Lower lobe of right lung (tissue), 2 donors: ENCODE measurements around the gene IMMP1L. TPM values are rescaled to one million over a fixed set of nuclear protein-coding genes. Genes with fewer than 3 reads are reported as not detected.

Experiments used
- ATAC-seq, 2 donors: fragments of 200-7000 bp; cut with Tn5 transposase; one replicate each; pipeline ENCODE4 v1.9.1; 2020 to 2022; ENCODE audit warnings: mild to moderate bottlenecking in 2 of 2, moderate library complexity in 2 of 2
- DNase-seq: peaks from one replicate; pipeline ENCODE4 v3.0.0-alpha.2; 2020
- H3K27ac ChIP-seq: fragments of 200-600 bp; one replicate; pipeline ENCODE4 v1.8.0; 2022
- H3K27me3 ChIP-seq: fragments of 200-600 bp; one replicate; pipeline ENCODE4 v1.8.0; 2022; ENCODE audit warnings: low read depth
- H3K36me3 ChIP-seq: fragments of 200-600 bp; one replicate; pipeline ENCODE4 v1.8.0; 2022; ENCODE audit warnings: mild to moderate bottlenecking
- H3K4me1 ChIP-seq: fragments of 200-600 bp; one replicate; pipeline ENCODE4 v1.8.0; 2022
- H3K4me3 ChIP-seq: fragments of 200-600 bp; one replicate; pipeline ENCODE4 v1.8.0; 2022; ENCODE audit warnings: mild to moderate bottlenecking
- H3K9me3 ChIP-seq: fragments of 200-600 bp; one replicate; pipeline ENCODE4 v1.8.0; 2022
- CTCF ChIP-seq: fragments of 200-600 bp; IDR thresholded peaks from one replicate; pipeline ENCODE4 v1.8.0; 2022; ENCODE audit warnings: antibody characterized with exemption, mild to moderate bottlenecking
- intact Hi-C: fragments of 100-400 bp; cut with DNase I; formaldehyde crosslinking; loops from one replicate; pipeline ENCODE4 v1.11.0; 2022
- total RNA-seq: library from RNA; stranded (reverse); fragmentation: NEBNext Ultra II Directional; extraction: Animal tissue kit (Norgen Biotek cat#: 25700); gene quantifications from one replicate; pipeline ENCODE4 v1.2.1, GENCODE V29; 2021
- donor health status: DM: no; HTN: yes; CAD: no; lungs with severe emphysema.

IMMP1L gene
- total RNA-seq, 1 donor from 2014 or later, result 14.4 TPM

- Histone ChIP-seq H3K4me3 (no peak overlapping the region), H3K4me1 (no peaks in the 10 kb centered on the region), H3K27ac (no peak overlapping the region), H3K27me3 (no peaks in the 10 kb centered on the region), H3K9me3 (no peaks in the 10 kb centered on the region), H3K36me3 (no peaks in the 10 kb centered on the region)
- intact Hi-C loops, result no loop called here
- no peak for ATAC-seq
- no peak for TF ChIP-seq CTCF
- DNase-seq, result no peak
Measured at GRCh38 chr11:31383116-31383515, 126.3 kb downstream of the IMMP1L start.

Other genes starting within 250 kb of the IMMP1L start
- 4.1 TPM for gene DCDC1, start 139.9 kb downstream of the IMMP1L start, total RNA-seq
- 16.3 TPM for gene DNAJC24, start 139.8 kb downstream of the IMMP1L start, total RNA-seq
- gene ELP4, start 145 bp upstream of the IMMP1L start, total RNA-seq, result 22.1 TPM